Keratinocyte (primary cell): ENCODE results near the gene CNOT3.

Experiments
- EZH2 ChIP-seq: IDR thresholded peaks from one replicate; pipeline ENCODE4 v1.6.1; 2012; ENCODE audit warnings: inconsistent platforms, mild to moderate bottlenecking, low read length, moderate library complexity
- TF ChIP-seq, protein P1 (sequence below), 3 experiments: IDR thresholded peaks in 1 of 3; conservative IDR thresholded peaks in 1 of 3; optimal IDR thresholded peaks in 1 of 3; 2 replicates in 2 of 3; 3 replicates in 1 of 3; pipeline versions ENCODE3 to v1.5.1; 2011; ENCODE audit warnings: low read length in 3 of 3, mild to moderate bottlenecking in 3 of 3, moderate library complexity in 2 of 3, control low read depth in 1 of 3, inconsistent platforms in 1 of 3; ENCODE audit not compliant: insufficient read depth in 2 of 3; ENCODE audit errors: extremely low read depth in 1 of 3

DNA sequence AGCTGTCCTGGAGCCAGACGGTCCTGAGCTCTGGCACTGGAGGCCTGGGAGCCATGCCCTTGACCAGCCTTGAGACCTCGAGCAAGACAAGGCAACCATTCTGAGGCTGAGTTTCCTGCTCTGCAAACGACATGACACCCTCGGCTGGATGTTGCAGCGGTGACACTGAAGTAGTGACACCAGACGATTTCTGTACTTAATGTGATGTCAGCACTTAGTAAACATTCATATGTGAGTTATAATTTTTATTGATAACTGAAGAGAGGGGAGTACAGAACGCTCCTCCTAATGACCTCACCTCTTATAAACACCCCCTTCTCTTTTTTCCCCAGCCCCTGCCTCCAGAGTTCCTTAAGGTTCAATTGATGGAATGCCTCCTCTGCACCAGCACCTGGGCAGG lies 29.1 kb upstream of the CNOT3 start:
- TF ChIP-seq, protein P1, sequence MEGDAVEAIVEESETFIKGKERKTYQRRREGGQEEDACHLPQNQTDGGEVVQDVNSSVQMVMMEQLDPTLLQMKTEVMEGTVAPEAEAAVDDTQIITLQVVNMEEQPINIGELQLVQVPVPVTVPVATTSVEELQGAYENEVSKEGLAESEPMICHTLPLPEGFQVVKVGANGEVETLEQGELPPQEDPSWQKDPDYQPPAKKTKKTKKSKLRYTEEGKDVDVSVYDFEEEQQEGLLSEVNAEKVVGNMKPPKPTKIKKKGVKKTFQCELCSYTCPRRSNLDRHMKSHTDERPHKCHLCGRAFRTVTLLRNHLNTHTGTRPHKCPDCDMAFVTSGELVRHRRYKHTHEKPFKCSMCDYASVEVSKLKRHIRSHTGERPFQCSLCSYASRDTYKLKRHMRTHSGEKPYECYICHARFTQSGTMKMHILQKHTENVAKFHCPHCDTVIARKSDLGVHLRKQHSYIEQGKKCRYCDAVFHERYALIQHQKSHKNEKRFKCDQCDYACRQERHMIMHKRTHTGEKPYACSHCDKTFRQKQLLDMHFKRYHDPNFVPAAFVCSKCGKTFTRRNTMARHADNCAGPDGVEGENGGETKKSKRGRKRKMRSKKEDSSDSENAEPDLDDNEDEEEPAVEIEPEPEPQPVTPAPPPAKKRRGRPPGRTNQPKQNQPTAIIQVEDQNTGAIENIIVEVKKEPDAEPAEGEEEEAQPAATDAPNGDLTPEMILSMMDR (optimal IDR thresholded peaks at IDR 0.05 in 1 of 3, IDR thresholded peaks at IDR 0.05 in 1 of 3, conservative IDR thresholded peaks at IDR 0.05 in 1 of 3; ENCODE audit: extremely low read depth in 1 of 3, insufficient read depth in 2 of 3, low read length in 3 of 3) = no peak
- TF ChIP-seq EZH2 = no peak
